Osteocyte (in vitro differentiated cells): ENCODE results near the gene OR4M1. TPM values are rescaled to one million over a fixed set of nuclear protein-coding genes. Genes with fewer than 3 reads are reported as not detected.
"Not testable (repeated sequence)": the region's sequence is repeated elsewhere in the genome, so short reads cannot be mapped to it uniquely, and the experiment has no call there.

Source experiments
- DNase-seq: peaks from one replicate; pipeline ENCODE4 v3.0.0; 2021; ENCODE audit warnings: mixed read lengths; ENCODE audit not compliant: unreplicated experiment; ENCODE audit errors: extremely low spot score
- H3K27ac Mint-ChIP-seq: one replicate; pipeline ENCODE4 v1.8.0; 2021; ENCODE audit warnings: mild to moderate bottlenecking, mixed read lengths; ENCODE audit not compliant: unreplicated experiment
- H3K27me3 Mint-ChIP-seq: one replicate; pipeline ENCODE4 v1.8.0; 2021; ENCODE audit warnings: mixed read lengths; ENCODE audit not compliant: unreplicated experiment
- H3K36me3 Mint-ChIP-seq: one replicate; pipeline ENCODE4 v1.8.0; 2021; ENCODE audit warnings: mixed read lengths; ENCODE audit not compliant: unreplicated experiment
- H3K4me1 Mint-ChIP-seq: one replicate; pipeline ENCODE4 v1.8.0; 2021; ENCODE audit warnings: mixed read lengths; ENCODE audit not compliant: unreplicated experiment
- H3K4me3 Mint-ChIP-seq: one replicate; pipeline ENCODE4 v1.8.0; 2021; ENCODE audit warnings: mild to moderate bottlenecking, moderate library complexity, mixed read lengths; ENCODE audit not compliant: unreplicated experiment
- H3K9me3 Mint-ChIP-seq: one replicate; pipeline ENCODE4 v1.8.0; 2021; ENCODE audit warnings: mixed read lengths; ENCODE audit not compliant: unreplicated experiment
- CTCF ChIP-seq: fragments of 200-600 bp; sonication (generic); IDR thresholded peaks from 2 replicates; pipeline ENCODE4 v1.5.0; 2021; ENCODE audit warnings: antibody characterized with exemption, mild to moderate bottlenecking, moderate library complexity
- total RNA-seq: library from RNA; stranded (reverse); gene quantifications from 2 replicates; pipeline ENCODE4 v1.2.1, GENCODE V29; 2021

OR4M1 gene
- total RNA-seq, 1 donor from 2014 or later = not detected

- TF ChIP-seq CTCF = no peak
- no peaks in the 10 kb centered on the region for H3K27me3 Mint-ChIP-seq
- no peak overlapping the region for H3K27ac Mint-ChIP-seq
- H3K4me3 Mint-ChIP-seq = no peak overlapping the region
- DNase-seq = no peak
- H3K36me3 Mint-ChIP-seq = no peaks in the 10 kb centered on the region
- peaks cover 18% of the 10 kb centered on the region for H3K9me3 Mint-ChIP-seq
- H3K4me1 Mint-ChIP-seq = no peaks in the 10 kb centered on the region
Observed at GRCh38 chr14:19799880-19800279, 26.6 kb downstream of the OR4M1 start.

- Mint-ChIP-seq H3K27ac (no peak overlapping the region), H3K9me3 (peaks cover 18% of the 10 kb centered on the region), H3K36me3 (no peaks in the 10 kb centered on the region), H3K4me1 (no peaks in the 10 kb centered on the region), H3K4me3 (no peak overlapping the region), H3K27me3 (no peaks in the 10 kb centered on the region)
- no peak for TF ChIP-seq CTCF
- no peak for DNase-seq
Observed at GRCh38 chr14:19800282-19801117, 27.2 kb downstream of the OR4M1 start.

DNA sequence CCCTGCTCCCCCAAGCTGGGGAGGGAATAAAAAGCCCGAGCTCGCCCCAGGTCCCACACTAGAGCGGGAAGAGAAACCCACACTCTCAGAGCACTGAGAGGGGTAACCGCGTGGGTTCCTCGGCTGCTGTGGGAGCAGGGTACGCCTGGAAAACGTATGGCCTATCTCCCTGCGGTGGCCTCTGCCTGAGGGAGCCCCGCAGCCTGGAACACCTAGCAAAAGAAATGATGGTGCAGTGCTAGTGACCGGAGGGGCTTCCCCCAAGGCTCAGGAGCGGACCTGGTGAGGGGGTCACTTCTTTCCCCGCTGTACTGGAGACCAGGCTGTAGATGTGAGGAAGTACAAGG is 27.8 kb downstream of the OR4M1 start:
- peaks cover 18% of the 10 kb centered on the region for H3K9me3 Mint-ChIP-seq
- no peaks in the 10 kb centered on the region for H3K4me1 Mint-ChIP-seq
- H3K27ac Mint-ChIP-seq = no peak overlapping the region
- DNase-seq = no peak
- H3K36me3 Mint-ChIP-seq = no peaks in the 10 kb centered on the region
- no peak for TF ChIP-seq CTCF
- no peaks in the 10 kb centered on the region for H3K27me3 Mint-ChIP-seq
- H3K4me3 Mint-ChIP-seq = no peak overlapping the region

GRCh38 chr14:19803470-19803869 is 30.2 kb downstream of the OR4M1 start, which contains the start of gene OR4N2:
OR4N2 (plus strand) TSS chr14:19803770; CDS start chr14:19827449, 23,679 bp downstream.
- H3K9me3 Mint-ChIP-seq = peaks cover 14% of the 10 kb centered on the region
- not testable (repeated sequence) for H3K36me3 Mint-ChIP-seq, H3K4me1 Mint-ChIP-seq, H3K27me3 Mint-ChIP-seq, DNase-seq, H3K27ac Mint-ChIP-seq, H3K4me3 Mint-ChIP-seq

DNA sequence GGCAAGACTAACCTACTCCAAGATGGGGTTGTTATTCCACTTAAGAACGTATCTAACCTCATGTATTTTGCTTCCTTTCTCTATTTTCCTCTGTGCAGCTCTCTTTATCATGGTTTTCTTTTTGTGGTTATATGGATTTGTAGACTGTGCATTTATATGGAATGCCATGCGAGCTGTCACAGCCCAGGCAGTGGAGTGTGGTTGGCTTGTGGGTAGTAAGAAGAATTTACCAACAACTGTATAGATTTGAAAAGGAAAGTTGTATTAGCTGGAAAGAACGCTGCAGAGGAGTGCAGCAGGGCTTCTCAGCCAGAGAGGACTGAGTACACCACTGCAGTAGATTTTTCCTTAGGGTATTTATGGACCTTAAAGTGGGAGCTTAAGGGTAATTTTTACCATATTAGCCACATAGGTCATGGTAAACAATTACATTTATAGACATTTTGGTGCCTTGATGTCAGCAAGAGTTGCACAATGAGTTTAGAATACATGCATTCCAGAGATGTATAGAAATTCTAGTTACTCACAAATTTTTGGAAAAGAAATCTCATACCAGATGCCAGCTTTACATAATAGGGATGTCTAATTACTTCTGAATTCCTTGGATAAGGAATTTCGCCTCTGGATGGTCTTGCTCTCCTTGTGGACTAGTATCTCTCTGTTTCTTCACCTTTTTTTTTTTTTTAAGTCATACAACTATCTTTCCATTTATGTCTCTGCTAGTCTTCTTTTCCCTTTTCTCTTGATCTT is 40.0 kb downstream of the OR4M1 start:
- not testable (repeated sequence) for H3K27ac Mint-ChIP-seq

GRCh38 chr14:19819879-19820278 is 46.6 kb downstream of the OR4M1 start:
- peaks cover 18% of the 10 kb centered on the region for H3K9me3 Mint-ChIP-seq
- DNase-seq, H3K27ac Mint-ChIP-seq, H3K36me3 Mint-ChIP-seq, H3K4me1 Mint-ChIP-seq, H3K27me3 Mint-ChIP-seq, H3K4me3 Mint-ChIP-seq: not testable (repeated sequence)

More for the DNA sequence above, 40.0 kb downstream of the OR4M1 start:
- H3K9me3 Mint-ChIP-seq = peaks cover 36% of the 10 kb centered on the region
- not testable (repeated sequence) for DNase-seq, H3K4me1 Mint-ChIP-seq, H3K4me3 Mint-ChIP-seq, H3K27me3 Mint-ChIP-seq, H3K36me3 Mint-ChIP-seq

GRCh38 chr14:19821016-19821415 is 47.7 kb downstream of the OR4M1 start:
- H3K27me3 Mint-ChIP-seq, H3K4me1 Mint-ChIP-seq, H3K4me3 Mint-ChIP-seq, DNase-seq, H3K27ac Mint-ChIP-seq, H3K36me3 Mint-ChIP-seq: not testable (repeated sequence)
- peaks cover 18% of the 10 kb centered on the region for H3K9me3 Mint-ChIP-seq
